ENCODE data around the gene FAM167B. TPM values are rescaled to one million over a fixed set of nuclear protein-coding genes. Genes with fewer than 3 reads are reported as not detected.

Gene FAM167B
- total and polyA plus RNA-seq, 4 donors = 3.6 to 11.8 (median 6.7) TPM

GRCh38 chr1:32221581-32221979 lies 25.4 kb upstream of the FAM167B start:
- Histone ChIP-seq H3K36me3 (ENCODE audit: control insufficient read depth in 1 of 2, insufficient read depth in 2 of 2, low read length in 1 of 2) (no peaks in the 10 kb centered on the region), H3K4me3 (ENCODE audit: low read length in 2 of 2) (peak overlapping the region; percentile 85 to 88), H3K9me3 (ENCODE audit: control insufficient read depth, low read length) (no peaks in the 10 kb centered on the region), H3K27me3 (ENCODE audit: control insufficient read depth in 1 of 2, insufficient read depth in 2 of 2, low read length in 1 of 2) (no peaks in the 10 kb centered on the region), H3K4me1 (ENCODE audit: control insufficient read depth in 1 of 2, insufficient read depth in 2 of 2, low read length in 2 of 2) (peaks cover 2 to 3% of the 10 kb centered on the region in 2 donors), H3K27ac (ENCODE audit: low read depth in 1 of 2, low read length in 2 of 2) (no peak overlapping the region)
- no peak for ATAC-seq (ENCODE audit: low FRiP score)
- intact Hi-C loops (cut with DNase I) = no loop called here
- DNase-seq = no peak
- WGBS, 2 donors = 2 to 3% methylated on average over 13 of the region's 13 CpGs

- no peaks in the 10 kb centered on the region for H3K9me3 ChIP-seq (ENCODE audit: control insufficient read depth, low read length)
- peak; percentile 96 to 97 for DNase-seq
- H3K4me3 ChIP-seq (ENCODE audit: low read length in 2 of 2) = peak within 1 kb of the TSS; percentile 85 to 88
- WGBS, 2 donors = 0% methylated on average over 45 to 46 of the region's 46 CpGs
- no peaks in the 10 kb centered on the region for H3K27me3 ChIP-seq (ENCODE audit: control insufficient read depth in 1 of 2, insufficient read depth in 2 of 2, low read length in 1 of 2)
- no peaks in the 10 kb centered on the region for H3K36me3 ChIP-seq (ENCODE audit: control insufficient read depth in 1 of 2, insufficient read depth in 2 of 2, low read length in 1 of 2)
- peak; percentile 95 for ATAC-seq (ENCODE audit: low FRiP score)
- intact Hi-C loops (cut with DNase I) = loop anchor here in 1 of 2 donors (1.0 kb wide), 1 partner anchor 19 kb away; no protein-coding TSS in a partner anchor
- peaks cover 2 to 3% of the 10 kb centered on the region in 2 donors for H3K4me1 ChIP-seq (ENCODE audit: control insufficient read depth in 1 of 2, insufficient read depth in 2 of 2, low read length in 2 of 2)
- H3K27ac ChIP-seq (ENCODE audit: low read depth in 1 of 2, low read length in 2 of 2) = peak within 1 kb of the TSS in 1 of 2 donors; percentile 84
Measured at GRCh38 chr1:32221980-32222755, 24.9 kb upstream of the FAM167B start, which contains the start of the genes EIF3I and TMEM234. TSS of gene EIF3I (plus strand) at chr1:32222407. CDS start at chr1:32222442, 35 bp downstream. TSS of gene TMEM234 (minus strand) at chr1:32222353. CDS start at chr1:32222322, 31 bp downstream.

GRCh38 chr1:32223683-32224082 lies 23.3 kb upstream of the FAM167B start:
- H3K27ac ChIP-seq (ENCODE audit: low read depth in 1 of 2, low read length in 2 of 2) = no peak overlapping the region
- H3K27me3 ChIP-seq (ENCODE audit: control insufficient read depth in 1 of 2, insufficient read depth in 2 of 2, low read length in 1 of 2) = no peaks in the 10 kb centered on the region
- no peaks in the 10 kb centered on the region for H3K9me3 ChIP-seq (ENCODE audit: control insufficient read depth, low read length)
- DNase-seq (no peak), ATAC-seq (ENCODE audit: low FRiP score) (no peak)
- intact Hi-C loops (cut with DNase I) = no loop called here
- no peak overlapping the region for H3K4me3 ChIP-seq (ENCODE audit: low read length in 2 of 2)
- peaks cover 2 to 3% of the 10 kb centered on the region in 2 donors for H3K4me1 ChIP-seq (ENCODE audit: control insufficient read depth in 1 of 2, insufficient read depth in 2 of 2, low read length in 2 of 2)
- WGBS, 2 donors = 74 to 77% methylated on average over 3 of the region's 3 CpGs
- peaks cover 0 to 2% of the 10 kb centered on the region in 2 donors for H3K36me3 ChIP-seq (ENCODE audit: control insufficient read depth in 1 of 2, insufficient read depth in 2 of 2, low read length in 1 of 2)

DNA sequence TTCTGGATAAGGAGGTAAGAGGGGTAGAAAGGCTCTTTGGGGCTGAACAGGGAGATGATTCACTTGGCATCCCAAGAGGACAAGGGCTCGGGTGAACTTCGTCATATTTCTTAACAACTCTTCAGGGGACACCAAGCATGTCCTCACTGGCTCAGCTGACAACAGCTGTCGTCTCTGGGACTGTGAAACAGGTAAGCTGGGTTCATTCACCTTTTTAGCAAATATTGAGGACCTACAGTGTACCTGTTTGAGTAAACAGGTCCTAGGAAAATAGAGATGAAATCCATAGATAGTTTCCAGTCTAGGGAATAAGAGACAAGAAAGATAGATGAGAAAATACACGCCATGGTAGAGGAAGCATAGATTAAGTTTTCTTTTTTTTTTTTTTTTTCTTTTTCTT lies 22.7 kb upstream of the FAM167B start:
- Histone ChIP-seq H3K4me3 (ENCODE audit: low read length in 2 of 2) (no peak overlapping the region), H3K27me3 (ENCODE audit: control insufficient read depth in 1 of 2, insufficient read depth in 2 of 2, low read length in 1 of 2) (no peaks in the 10 kb centered on the region), H3K36me3 (ENCODE audit: control insufficient read depth in 1 of 2, insufficient read depth in 2 of 2, low read length in 1 of 2) (peaks cover 0 to 4% of the 10 kb centered on the region in 2 donors), H3K9me3 (ENCODE audit: control insufficient read depth, low read length) (no peaks in the 10 kb centered on the region), H3K4me1 (ENCODE audit: control insufficient read depth in 1 of 2, insufficient read depth in 2 of 2, low read length in 2 of 2) (peaks cover 2 to 3% of the 10 kb centered on the region in 2 donors), H3K27ac (ENCODE audit: low read depth in 1 of 2, low read length in 2 of 2) (no peak overlapping the region)
- 82 to 92% methylated on average over 4 of the region's 4 CpGs for WGBS, 2 donors
- no peak for DNase-seq
- no peak for ATAC-seq (ENCODE audit: low FRiP score)
- intact Hi-C loops (cut with DNase I) = no loop called here

- Histone ChIP-seq H3K9me3 (ENCODE audit: control insufficient read depth, low read length) (no peaks in the 10 kb centered on the region), H3K27ac (ENCODE audit: low read depth in 1 of 2, low read length in 2 of 2) (no peak overlapping the region), H3K27me3 (ENCODE audit: control insufficient read depth in 1 of 2, insufficient read depth in 2 of 2, low read length in 1 of 2) (no peaks in the 10 kb centered on the region), H3K36me3 (ENCODE audit: control insufficient read depth in 1 of 2, insufficient read depth in 2 of 2, low read length in 1 of 2) (peaks cover 2 to 9% of the 10 kb centered on the region in 2 donors), H3K4me1 (ENCODE audit: control insufficient read depth in 1 of 2, insufficient read depth in 2 of 2, low read length in 2 of 2) (no peaks in the 10 kb centered on the region), H3K4me3 (ENCODE audit: low read length in 2 of 2) (no peak overlapping the region)
- DNase-seq (no peak), ATAC-seq (ENCODE audit: low FRiP score) (no peak)
- intact Hi-C loops (cut with DNase I) = no loop called here
- WGBS, 2 donors = 79 to 81% methylated on average over 3 of the region's 3 CpGs
Measured at GRCh38 chr1:32228771-32229170, 18.3 kb upstream of the FAM167B start.

DNA sequence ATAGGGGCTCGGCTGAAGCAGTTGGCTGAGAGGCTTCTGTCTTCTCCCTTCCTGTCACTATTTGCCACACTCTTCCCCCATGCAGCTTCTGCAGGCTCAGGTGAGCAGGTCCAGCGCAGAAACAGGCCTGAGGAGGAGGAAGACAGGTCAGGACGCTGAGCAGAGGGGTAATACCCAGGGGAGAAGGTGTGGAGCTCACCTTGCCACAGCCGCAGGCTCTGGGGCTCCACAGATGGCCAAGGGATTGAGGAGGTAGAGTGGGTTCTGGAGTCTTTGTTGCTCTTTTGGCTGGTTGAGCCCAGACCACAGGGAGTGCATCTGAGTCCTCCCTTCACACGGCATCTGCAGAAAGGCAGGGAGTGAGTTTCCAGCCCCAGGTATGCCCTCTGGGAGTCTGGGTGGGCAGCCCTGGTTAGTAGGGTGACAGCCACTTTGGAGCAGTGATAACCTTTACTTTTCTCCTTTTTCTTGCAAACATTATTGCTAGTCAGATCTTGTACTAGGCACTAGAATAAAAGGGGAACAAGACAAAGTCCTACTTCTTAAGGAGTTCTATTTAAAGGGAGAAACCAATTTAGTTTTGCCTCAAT lies 15.1 kb upstream of the FAM167B start:
- DNase-seq (no peak), ATAC-seq (ENCODE audit: low FRiP score) (no peak)
- H3K27me3 ChIP-seq (ENCODE audit: control insufficient read depth in 1 of 2, insufficient read depth in 2 of 2, low read length in 1 of 2) = no peaks in the 10 kb centered on the region
- intact Hi-C loops (cut with DNase I) = no loop called here
- H3K36me3 ChIP-seq (ENCODE audit: control insufficient read depth in 1 of 2, insufficient read depth in 2 of 2, low read length in 1 of 2) = peaks cover 2 to 9% of the 10 kb centered on the region in 2 donors
- H3K4me3 ChIP-seq (ENCODE audit: low read length in 2 of 2) = no peak overlapping the region
- no peaks in the 10 kb centered on the region for H3K4me1 ChIP-seq (ENCODE audit: control insufficient read depth in 1 of 2, insufficient read depth in 2 of 2, low read length in 2 of 2)
- no peaks in the 10 kb centered on the region for H3K9me3 ChIP-seq (ENCODE audit: control insufficient read depth, low read length)
- H3K27ac ChIP-seq (ENCODE audit: low read depth in 1 of 2, low read length in 2 of 2) = no peak overlapping the region
- 74 to 80% methylated on average over 5 of the region's 5 CpGs for WGBS, 2 donors

DNA sequence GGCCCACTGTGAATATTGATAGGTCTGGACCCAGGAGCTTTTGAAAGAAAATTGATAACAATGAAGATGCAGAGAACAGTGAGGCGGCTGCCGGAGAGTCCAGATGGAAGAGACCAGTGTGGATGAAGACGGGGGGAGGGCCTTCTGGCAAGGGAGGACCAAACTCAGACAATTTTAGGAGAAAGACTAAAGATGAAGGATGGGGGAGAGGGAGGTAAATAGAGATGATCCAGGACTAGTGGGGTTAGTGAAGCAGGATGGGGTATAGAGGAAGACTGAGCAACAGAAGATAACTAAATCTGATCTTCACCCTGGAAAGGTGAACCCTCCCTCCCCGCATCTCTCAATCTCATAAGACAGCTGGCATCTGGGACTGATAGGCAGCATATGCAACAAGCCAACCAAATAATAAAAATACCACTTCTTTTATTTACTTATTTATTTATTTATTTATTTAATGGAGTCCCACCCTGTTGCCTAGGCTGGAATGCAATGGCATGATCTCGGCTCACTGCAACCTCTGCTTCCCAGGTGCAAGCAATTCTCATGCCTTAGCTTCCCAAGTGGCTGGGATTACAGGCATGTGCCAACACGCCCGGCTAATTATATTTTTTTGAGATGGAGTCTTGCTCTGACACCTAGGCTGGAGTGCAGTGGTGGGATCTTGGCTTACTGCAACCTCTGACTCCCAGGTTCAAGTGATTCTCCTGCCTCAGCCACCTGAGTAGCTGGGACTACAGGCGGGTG lies 14.3 kb upstream of the FAM167B start:
- no peak overlapping the region for H3K27ac ChIP-seq (ENCODE audit: low read depth in 1 of 2, low read length in 2 of 2)
- WGBS, 2 donors = 83% methylated on average over 8 of the region's 8 CpGs
- no peak overlapping the region for H3K4me3 ChIP-seq (ENCODE audit: low read length in 2 of 2)
- H3K9me3 ChIP-seq (ENCODE audit: control insufficient read depth, low read length) = no peaks in the 10 kb centered on the region
- no peaks in the 10 kb centered on the region for H3K4me1 ChIP-seq (ENCODE audit: control insufficient read depth in 1 of 2, insufficient read depth in 2 of 2, low read length in 2 of 2)
- no peaks in the 10 kb centered on the region for H3K27me3 ChIP-seq (ENCODE audit: control insufficient read depth in 1 of 2, insufficient read depth in 2 of 2, low read length in 1 of 2)
- DNase-seq (no peak), ATAC-seq (ENCODE audit: low FRiP score) (no peak)
- intact Hi-C loops (cut with DNase I) = no loop called here
- H3K36me3 ChIP-seq (ENCODE audit: control insufficient read depth in 1 of 2, insufficient read depth in 2 of 2, low read length in 1 of 2) = peaks cover 2 to 9% of the 10 kb centered on the region in 2 donors

DNA sequence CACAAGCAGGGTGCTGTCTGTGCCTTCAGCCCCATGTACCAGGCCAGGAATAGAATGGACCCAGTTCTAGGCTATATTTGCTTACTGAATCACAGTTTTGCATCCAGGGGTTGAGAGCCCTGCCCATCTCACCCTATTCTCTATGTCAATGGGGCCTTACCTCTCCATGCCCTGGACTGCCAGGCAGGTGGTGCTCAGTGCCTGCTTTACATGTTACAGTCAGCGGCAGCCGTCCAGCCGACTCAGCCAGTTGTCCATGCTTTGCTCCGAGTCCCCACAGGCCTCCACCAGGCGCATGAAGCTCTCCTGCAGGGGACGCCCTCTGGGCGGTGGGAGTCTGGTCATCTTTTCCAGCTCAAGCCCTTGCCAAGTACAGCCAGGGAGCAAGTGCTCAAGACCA lies 12.2 kb upstream of the FAM167B start:
- WGBS, 2 donors = 74 to 80% methylated on average over 7 of the region's 7 CpGs
- Histone ChIP-seq H3K9me3 (ENCODE audit: control insufficient read depth, low read length) (no peaks in the 10 kb centered on the region), H3K4me1 (ENCODE audit: control insufficient read depth in 1 of 2, insufficient read depth in 2 of 2, low read length in 2 of 2) (no peaks in the 10 kb centered on the region), H3K27me3 (ENCODE audit: control insufficient read depth in 1 of 2, insufficient read depth in 2 of 2, low read length in 1 of 2) (no peaks in the 10 kb centered on the region), H3K4me3 (ENCODE audit: low read length in 2 of 2) (no peak overlapping the region), H3K36me3 (ENCODE audit: control insufficient read depth in 1 of 2, insufficient read depth in 2 of 2, low read length in 1 of 2) (peaks cover 2 to 5% of the 10 kb centered on the region in 2 donors), H3K27ac (ENCODE audit: low read depth in 1 of 2, low read length in 2 of 2) (no peak overlapping the region)
- intact Hi-C loops (cut with DNase I) = no loop called here
- ATAC-seq (ENCODE audit: low FRiP score) (no peak), DNase-seq (no peak)

Measured in aorta (tissue), 5 donors.